ENCODE measurements around the gene ITPR3.

GRCh38 chr6:33693186-33694105 is 72.3 kb downstream of the ITPR3 start:
- TF ChIP-seq, protein P1, sequence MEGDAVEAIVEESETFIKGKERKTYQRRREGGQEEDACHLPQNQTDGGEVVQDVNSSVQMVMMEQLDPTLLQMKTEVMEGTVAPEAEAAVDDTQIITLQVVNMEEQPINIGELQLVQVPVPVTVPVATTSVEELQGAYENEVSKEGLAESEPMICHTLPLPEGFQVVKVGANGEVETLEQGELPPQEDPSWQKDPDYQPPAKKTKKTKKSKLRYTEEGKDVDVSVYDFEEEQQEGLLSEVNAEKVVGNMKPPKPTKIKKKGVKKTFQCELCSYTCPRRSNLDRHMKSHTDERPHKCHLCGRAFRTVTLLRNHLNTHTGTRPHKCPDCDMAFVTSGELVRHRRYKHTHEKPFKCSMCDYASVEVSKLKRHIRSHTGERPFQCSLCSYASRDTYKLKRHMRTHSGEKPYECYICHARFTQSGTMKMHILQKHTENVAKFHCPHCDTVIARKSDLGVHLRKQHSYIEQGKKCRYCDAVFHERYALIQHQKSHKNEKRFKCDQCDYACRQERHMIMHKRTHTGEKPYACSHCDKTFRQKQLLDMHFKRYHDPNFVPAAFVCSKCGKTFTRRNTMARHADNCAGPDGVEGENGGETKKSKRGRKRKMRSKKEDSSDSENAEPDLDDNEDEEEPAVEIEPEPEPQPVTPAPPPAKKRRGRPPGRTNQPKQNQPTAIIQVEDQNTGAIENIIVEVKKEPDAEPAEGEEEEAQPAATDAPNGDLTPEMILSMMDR (IDR thresholded peaks at IDR 0.05): no peak
- TF ChIP-seq POLR2A (IDR thresholded peaks at IDR 0.05): no peak

Data from suprapubic skin (tissue), 3 donors.